ENCODE measurements around the gene SPIRE1.

DNA sequence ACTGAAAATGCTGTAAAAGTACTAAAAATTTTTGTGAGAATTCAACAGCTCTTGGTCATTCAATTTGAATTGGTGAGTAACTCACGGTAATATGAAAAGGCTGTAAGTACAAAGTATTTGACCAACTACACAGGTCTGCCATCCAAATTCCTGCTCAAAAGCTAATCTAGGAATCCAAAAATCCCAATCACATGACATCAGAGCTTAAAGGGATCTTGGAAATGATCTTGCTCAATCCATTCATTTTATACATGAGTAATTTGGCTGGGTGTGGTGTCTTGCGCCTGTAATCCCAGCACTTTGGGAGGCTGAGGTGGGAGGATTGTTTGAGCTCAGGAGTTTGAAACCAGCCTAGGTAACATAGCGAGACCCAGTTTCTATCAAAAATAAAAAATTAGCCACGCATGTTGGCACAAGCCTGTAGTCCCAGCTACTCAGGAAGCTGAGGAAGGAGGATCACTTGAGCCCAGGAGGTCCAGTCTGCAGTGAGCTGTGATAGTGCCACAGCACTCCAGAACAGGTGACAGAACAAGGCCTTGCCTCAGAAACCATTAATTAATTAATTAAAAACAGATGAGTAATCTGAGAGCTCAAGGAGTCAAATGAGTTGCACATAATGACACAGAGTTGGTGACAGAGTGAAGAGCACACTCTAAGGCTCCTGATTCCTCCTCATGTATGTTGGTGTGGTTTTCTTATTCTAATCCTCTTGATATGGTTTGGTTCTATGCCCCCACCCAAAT, 19.8 kb downstream of the SPIRE1 start:
- no peak for TF ChIP-seq EZH2phosphoT487 (conservative IDR thresholded peaks at IDR 0.05; ENCODE audit: low read length)
- TF ChIP-seq, protein P1, sequence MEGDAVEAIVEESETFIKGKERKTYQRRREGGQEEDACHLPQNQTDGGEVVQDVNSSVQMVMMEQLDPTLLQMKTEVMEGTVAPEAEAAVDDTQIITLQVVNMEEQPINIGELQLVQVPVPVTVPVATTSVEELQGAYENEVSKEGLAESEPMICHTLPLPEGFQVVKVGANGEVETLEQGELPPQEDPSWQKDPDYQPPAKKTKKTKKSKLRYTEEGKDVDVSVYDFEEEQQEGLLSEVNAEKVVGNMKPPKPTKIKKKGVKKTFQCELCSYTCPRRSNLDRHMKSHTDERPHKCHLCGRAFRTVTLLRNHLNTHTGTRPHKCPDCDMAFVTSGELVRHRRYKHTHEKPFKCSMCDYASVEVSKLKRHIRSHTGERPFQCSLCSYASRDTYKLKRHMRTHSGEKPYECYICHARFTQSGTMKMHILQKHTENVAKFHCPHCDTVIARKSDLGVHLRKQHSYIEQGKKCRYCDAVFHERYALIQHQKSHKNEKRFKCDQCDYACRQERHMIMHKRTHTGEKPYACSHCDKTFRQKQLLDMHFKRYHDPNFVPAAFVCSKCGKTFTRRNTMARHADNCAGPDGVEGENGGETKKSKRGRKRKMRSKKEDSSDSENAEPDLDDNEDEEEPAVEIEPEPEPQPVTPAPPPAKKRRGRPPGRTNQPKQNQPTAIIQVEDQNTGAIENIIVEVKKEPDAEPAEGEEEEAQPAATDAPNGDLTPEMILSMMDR (IDR thresholded peaks at IDR 0.05; ENCODE audit: insufficient read depth, low read length, poor library complexity, severe bottlenecking), result no peak
